SK-N-SH (cell line): ENCODE results near the gene CEP44. TPM values are rescaled to one million over a fixed set of nuclear protein-coding genes. Genes with fewer than 3 reads are reported as not detected.

Source experiments
- CTCF ChIA-PET: fragments of 300-600, 350-600 bp; formaldehyde crosslinking; extraction: SDS; loops from one replicate; lab custom pipeline; 2021; lab: Yijun Ruan, JAX
- POLR2A ChIA-PET: fragments of 350-600 bp; sonication (Branson Sonifier 250); formaldehyde crosslinking; extraction: SDS; loops from one replicate; lab custom pipeline; 2020; ENCODE audit warnings: antibody characterized with exemption, inconsistent platforms; lab: Yijun Ruan, JAX
- DNase-seq: peaks from one replicate; pipeline ENCODE4 v3.0.0; 2012
- H2AFZ ChIP-seq: fragments of 200-600 bp; sonication (generic); 2 replicates; pipeline ENCODE4 v1.8.1; 2016; ENCODE audit warnings: antibody characterized with exemption, mild to moderate bottlenecking, low read depth
- H3F3A ChIP-seq: fragments of 200-600 bp; sonication (generic); replicated peaks from 2 replicates; pipeline ENCODE3; 2016; ENCODE audit warnings: antibody characterized with exemption, mild to moderate bottlenecking; ENCODE audit not compliant: insufficient read depth
- H3K27ac ChIP-seq, 2 experiments: fragments of 200-500 bp in 1 of 2; fragments of 200-600 bp in 1 of 2; sonication (Bioruptor generic) in 1 of 2; sonication (generic), shearing (Covaris generic) in 1 of 2; 2 replicates each; pipeline versions ENCODE4 v1.5.1 to v1.6.1; 2014 to 2016; ENCODE audit warnings: low read depth in 2 of 2, inconsistent platforms in 1 of 2, low read length in 1 of 2, mild to moderate bottlenecking in 1 of 2, mixed read lengths in 1 of 2
- H3K27me3 ChIP-seq: fragments of 200-600 bp; sonication (generic), shearing (Covaris generic); 2 replicates; pipeline ENCODE4 v1.6.1; 2016; ENCODE audit warnings: mixed run types; ENCODE audit not compliant: insufficient read depth
- H3K36me3 ChIP-seq, 2 experiments: fragments of 200-500 bp in 1 of 2; fragments of 200-600 bp in 1 of 2; sonication (Bioruptor generic) in 1 of 2; sonication (generic) in 1 of 2; replicated peaks in 1 of 2; 2 replicates each; pipeline versions ENCODE3 to v1.5.1; 2014 to 2016; ENCODE audit warnings: low read length in 1 of 2, mild to moderate bottlenecking in 1 of 2; ENCODE audit not compliant: insufficient read depth in 2 of 2, control insufficient read depth in 1 of 2
- H3K4me1 ChIP-seq, 2 experiments: fragments of 200-500 bp in 1 of 2; fragments of 200-600 bp in 1 of 2; sonication (Bioruptor generic) in 1 of 2; sonication (generic), shearing (Covaris generic) in 1 of 2; 2 replicates each; pipeline versions ENCODE4 v1.5.1 to v1.6.1; 2014 to 2016; ENCODE audit warnings: low read depth in 1 of 2, low read length in 1 of 2, mixed run types in 1 of 2; ENCODE audit not compliant: insufficient read depth in 2 of 2, control insufficient read depth in 1 of 2
- H3K4me2 ChIP-seq: fragments of 200-600 bp; sonication (generic), shearing (Covaris generic); 2 replicates; pipeline ENCODE4 v1.6.1; 2017; ENCODE audit warnings: mixed run types
- H3K4me3 ChIP-seq, 2 experiments: fragments of 200-500 bp in 1 of 2; fragments of 200-600 bp in 1 of 2; sonication (Bioruptor generic) in 1 of 2; sonication (generic), shearing (Covaris generic) in 1 of 2; 2 replicates each; pipeline versions ENCODE4 v1.5.1 to v1.8.1; 2014 to 2016; ENCODE audit warnings: low read depth in 2 of 2, inconsistent platforms in 1 of 2, low read length in 1 of 2, mild to moderate bottlenecking in 1 of 2, mixed read lengths in 1 of 2, moderate library complexity in 1 of 2
- H3K79me2 ChIP-seq: fragments of 200-600 bp; sonication (generic); 2 replicates; pipeline ENCODE4 v1.8.1; 2017; ENCODE audit warnings: mild to moderate bottlenecking; ENCODE audit not compliant: insufficient read depth
- H3K9ac ChIP-seq: fragments of 200-600 bp; sonication (generic); 2 replicates; pipeline ENCODE4 v1.6.1; 2017; ENCODE audit warnings: mixed run types
- H3K9me2 ChIP-seq: fragments of 200-600 bp; sonication (generic); 2 replicates; pipeline ENCODE4 v1.6.1; 2017; ENCODE audit warnings: mixed run types
- H3K9me3 ChIP-seq: fragments of 200-600 bp; sonication (generic); 2 replicates; pipeline ENCODE4 v1.6.1; 2017; ENCODE audit warnings: mixed run types, mild to moderate bottlenecking, moderate library complexity
- H4K20me1 ChIP-seq: fragments of 200-600 bp; sonication (generic); 2 replicates; pipeline ENCODE4 v1.6.1; 2017; ENCODE audit warnings: mild to moderate bottlenecking, mixed run types; ENCODE audit not compliant: insufficient read depth
- CHD2 ChIP-seq: fragments of 150-350 bp; IDR thresholded peaks from 2 replicates; pipeline ENCODE4 v1.6.1; 2018; ENCODE audit warnings: low read length; ENCODE audit not compliant: partially characterized antibody
- EP300 ChIP-seq, 2 experiments: IDR thresholded peaks; 2 replicates each; pipeline versions ENCODE4 v1.4.0 to v1.6.1; 2012; ENCODE audit warnings: borderline replicate concordance in 1 of 2, low read depth in 1 of 2, low read length in 1 of 2
- EZH2phosphoT487 ChIP-seq: fragments of 200-600 bp; sonication (generic); IDR thresholded peaks from 2 replicates; pipeline ENCODE4 v1.6.1; 2017; ENCODE audit warnings: low read depth, mixed run types, mild to moderate bottlenecking, antibody characterized with exemption, moderate library complexity, borderline replicate concordance
- FOSL2 ChIP-seq: IDR thresholded peaks from 2 replicates; pipeline ENCODE4 v1.4.0; 2012; ENCODE audit warnings: low read depth, mild to moderate bottlenecking, moderate library complexity, borderline replicate concordance
- MEF2A ChIP-seq: IDR thresholded peaks from 2 replicates; pipeline ENCODE4 v1.4.0; 2012; ENCODE audit warnings: low read depth, borderline replicate concordance
- MXI1 ChIP-seq: IDR thresholded peaks from 2 replicates; pipeline ENCODE4 v1.6.1; 2012; ENCODE audit warnings: mild to moderate bottlenecking, low read depth, low read length, improper control_type of control experiment
- NFIC ChIP-seq: IDR thresholded peaks from 2 replicates; pipeline ENCODE4 v1.4.0; 2012; ENCODE audit warnings: borderline replicate concordance
- POLR2AphosphoS5 ChIP-seq: IDR thresholded peaks from 2 replicates; pipeline ENCODE4 v1.6.1; 2012; ENCODE audit warnings: low read depth, low read length
- RFX5 ChIP-seq: IDR thresholded peaks from 2 replicates; pipeline ENCODE4 v1.6.1; 2012; ENCODE audit warnings: mild to moderate bottlenecking, improper control_type of control experiment, low read length
- SMC3 ChIP-seq: IDR thresholded peaks from 2 replicates; pipeline ENCODE4 v1.6.1; 2012; ENCODE audit warnings: low read depth, low read length, improper control_type of control experiment
- TAF1 ChIP-seq: IDR thresholded peaks from 2 replicates; pipeline ENCODE4 v1.6.1; 2012; ENCODE audit warnings: low read depth, mild to moderate bottlenecking, low read length, moderate library complexity, borderline replicate concordance
- TCF12 ChIP-seq: IDR thresholded peaks from 2 replicates; pipeline ENCODE4 v1.4.0; 2012
- YY1 ChIP-seq: IDR thresholded peaks from 2 replicates; pipeline ENCODE4 v1.4.0; 2012; ENCODE audit warnings: low read depth, mild to moderate bottlenecking
- WGBS: methylation state at CpG from one replicate; pipeline ENCODE4 v1.1.6; 2017; ENCODE audit warnings: low lambda C conversion rate; 5-methylcytosine and 5-hydroxymethylcytosine counted together
- polyA plus RNA-seq, 3 experiments: library from polyadenylated mRNA; depleted of rRNA; stranded (reverse); fragments of >200 nt; gene quantifications; 2 replicates each; pipeline ENCODE4 v1.2.3, GENCODE V29; 2012
- TF ChIP-seq, protein P1 (sequence below): IDR thresholded peaks from 2 replicates; pipeline ENCODE4 v1.6.1; 2012; ENCODE audit warnings: mild to moderate bottlenecking, low read depth, low read length, moderate library complexity
- TF ChIP-seq, protein P2 (sequence below): IDR thresholded peaks from 2 replicates; pipeline ENCODE4 v1.4.0; 2012; ENCODE audit warnings: low read depth, borderline replicate concordance
- TF ChIP-seq, protein P3 (sequence below): IDR thresholded peaks from 2 replicates; pipeline ENCODE4; 2012
- TF ChIP-seq, protein P4 (sequence below): fragments of 150-350 bp; IDR thresholded peaks from 2 replicates; pipeline ENCODE4 v1.6.1; 2017; ENCODE audit warnings: antibody characterized with exemption, low read length, low read depth, borderline replicate concordance
- TF ChIP-seq, protein P5 (sequence below): IDR thresholded peaks from 2 replicates; pipeline ENCODE4 v1.4.0; 2012; ENCODE audit warnings: low read depth, borderline replicate concordance

Gene CEP44
- polyA plus RNA-seq, 1 of the 3 experiments (the other 2 are of a cell fraction): 3.8 TPM

DNA sequence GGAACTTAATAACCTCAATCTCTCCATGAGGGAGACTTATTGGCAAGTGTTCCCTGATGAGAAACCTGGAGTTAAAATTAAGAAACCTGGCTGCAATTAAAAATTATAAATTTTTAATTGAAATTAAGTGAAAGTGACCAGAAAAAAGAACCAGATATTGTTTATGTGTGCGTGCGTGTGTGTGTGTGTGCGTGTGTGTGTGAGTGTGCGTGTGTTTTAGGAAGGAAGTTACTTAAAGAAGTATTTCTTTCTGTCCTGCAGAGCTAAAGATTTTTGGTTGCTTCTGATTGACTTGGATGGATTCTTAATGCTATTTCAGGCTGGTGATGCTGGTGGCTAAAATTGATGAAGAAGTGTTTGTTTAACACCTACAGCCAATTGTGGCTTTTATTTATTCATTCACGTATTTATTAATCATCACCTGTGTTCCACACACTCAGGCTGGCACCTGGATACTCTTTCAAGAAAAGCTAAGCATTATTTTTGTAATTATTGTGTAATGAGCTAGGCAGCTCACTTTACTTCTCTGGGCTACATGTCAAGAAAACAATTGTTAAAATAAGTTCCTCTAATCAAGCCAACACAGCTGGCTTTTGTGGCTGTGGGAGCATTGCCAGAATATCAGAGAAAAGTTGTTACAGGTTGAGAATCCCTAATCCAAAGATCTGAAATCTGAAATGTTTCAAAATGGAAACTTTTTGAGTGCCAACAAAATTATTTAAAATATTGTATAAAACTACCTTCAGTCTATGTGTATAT, 68.5 kb downstream of the CEP44 start:
- Histone ChIP-seq H3K36me3 (no peaks in the 10 kb centered on the region), H3F3A (no peaks in the 10 kb centered on the region), H3K4me2 (no peak overlapping the region), H3K9ac (no peak overlapping the region), H3K27ac (no peak overlapping the region), H3K9me2 (no peaks in the 10 kb centered on the region)
- DNase-seq: no peak
- WGBS: 86% methylated on average over 5 of the region's 5 CpGs
- TF ChIP-seq TAF1 (no peak), MXI1 (no peak), CHD2 (no peak), EP300 (IDR thresholded peaks at IDR 0.05; ENCODE audit: borderline replicate concordance in 1 of 2, low read depth in 1 of 2, low read length in 1 of 2) (no peak), FOSL2 (no peak), YY1 (no peak), RFX5 (no peak), TCF12 (no peak), SMC3 (no peak), NFIC (no peak), MEF2A (no peak), EZH2phosphoT487 (no peak), POLR2AphosphoS5 (no peak)
- TF ChIP-seq, protein P1, sequence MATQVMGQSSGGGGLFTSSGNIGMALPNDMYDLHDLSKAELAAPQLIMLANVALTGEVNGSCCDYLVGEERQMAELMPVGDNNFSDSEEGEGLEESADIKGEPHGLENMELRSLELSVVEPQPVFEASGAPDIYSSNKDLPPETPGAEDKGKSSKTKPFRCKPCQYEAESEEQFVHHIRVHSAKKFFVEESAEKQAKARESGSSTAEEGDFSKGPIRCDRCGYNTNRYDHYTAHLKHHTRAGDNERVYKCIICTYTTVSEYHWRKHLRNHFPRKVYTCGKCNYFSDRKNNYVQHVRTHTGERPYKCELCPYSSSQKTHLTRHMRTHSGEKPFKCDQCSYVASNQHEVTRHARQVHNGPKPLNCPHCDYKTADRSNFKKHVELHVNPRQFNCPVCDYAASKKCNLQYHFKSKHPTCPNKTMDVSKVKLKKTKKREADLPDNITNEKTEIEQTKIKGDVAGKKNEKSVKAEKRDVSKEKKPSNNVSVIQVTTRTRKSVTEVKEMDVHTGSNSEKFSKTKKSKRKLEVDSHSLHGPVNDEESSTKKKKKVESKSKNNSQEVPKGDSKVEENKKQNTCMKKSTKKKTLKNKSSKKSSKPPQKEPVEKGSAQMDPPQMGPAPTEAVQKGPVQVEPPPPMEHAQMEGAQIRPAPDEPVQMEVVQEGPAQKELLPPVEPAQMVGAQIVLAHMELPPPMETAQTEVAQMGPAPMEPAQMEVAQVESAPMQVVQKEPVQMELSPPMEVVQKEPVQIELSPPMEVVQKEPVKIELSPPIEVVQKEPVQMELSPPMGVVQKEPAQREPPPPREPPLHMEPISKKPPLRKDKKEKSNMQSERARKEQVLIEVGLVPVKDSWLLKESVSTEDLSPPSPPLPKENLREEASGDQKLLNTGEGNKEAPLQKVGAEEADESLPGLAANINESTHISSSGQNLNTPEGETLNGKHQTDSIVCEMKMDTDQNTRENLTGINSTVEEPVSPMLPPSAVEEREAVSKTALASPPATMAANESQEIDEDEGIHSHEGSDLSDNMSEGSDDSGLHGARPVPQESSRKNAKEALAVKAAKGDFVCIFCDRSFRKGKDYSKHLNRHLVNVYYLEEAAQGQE: no peak
- TF ChIP-seq, protein P2, sequence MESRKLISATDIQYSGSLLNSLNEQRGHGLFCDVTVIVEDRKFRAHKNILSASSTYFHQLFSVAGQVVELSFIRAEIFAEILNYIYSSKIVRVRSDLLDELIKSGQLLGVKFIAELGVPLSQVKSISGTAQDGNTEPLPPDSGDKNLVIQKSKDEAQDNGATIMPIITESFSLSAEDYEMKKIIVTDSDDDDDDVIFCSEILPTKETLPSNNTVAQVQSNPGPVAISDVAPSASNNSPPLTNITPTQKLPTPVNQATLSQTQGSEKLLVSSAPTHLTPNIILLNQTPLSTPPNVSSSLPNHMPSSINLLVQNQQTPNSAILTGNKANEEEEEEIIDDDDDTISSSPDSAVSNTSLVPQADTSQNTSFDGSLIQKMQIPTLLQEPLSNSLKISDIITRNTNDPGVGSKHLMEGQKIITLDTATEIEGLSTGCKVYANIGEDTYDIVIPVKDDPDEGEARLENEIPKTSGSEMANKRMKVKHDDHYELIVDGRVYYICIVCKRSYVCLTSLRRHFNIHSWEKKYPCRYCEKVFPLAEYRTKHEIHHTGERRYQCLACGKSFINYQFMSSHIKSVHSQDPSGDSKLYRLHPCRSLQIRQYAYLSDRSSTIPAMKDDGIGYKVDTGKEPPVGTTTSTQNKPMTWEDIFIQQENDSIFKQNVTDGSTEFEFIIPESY: no peak
- TF ChIP-seq, protein P3, sequence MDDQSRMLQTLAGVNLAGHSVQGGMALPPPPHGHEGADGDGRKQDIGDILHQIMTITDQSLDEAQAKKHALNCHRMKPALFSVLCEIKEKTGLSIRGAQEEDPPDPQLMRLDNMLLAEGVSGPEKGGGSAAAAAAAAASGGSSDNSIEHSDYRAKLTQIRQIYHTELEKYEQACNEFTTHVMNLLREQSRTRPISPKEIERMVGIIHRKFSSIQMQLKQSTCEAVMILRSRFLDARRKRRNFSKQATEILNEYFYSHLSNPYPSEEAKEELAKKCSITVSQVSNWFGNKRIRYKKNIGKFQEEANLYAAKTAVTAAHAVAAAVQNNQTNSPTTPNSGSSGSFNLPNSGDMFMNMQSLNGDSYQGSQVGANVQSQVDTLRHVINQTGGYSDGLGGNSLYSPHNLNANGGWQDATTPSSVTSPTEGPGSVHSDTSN: no peak
- TF ChIP-seq, protein P4, sequence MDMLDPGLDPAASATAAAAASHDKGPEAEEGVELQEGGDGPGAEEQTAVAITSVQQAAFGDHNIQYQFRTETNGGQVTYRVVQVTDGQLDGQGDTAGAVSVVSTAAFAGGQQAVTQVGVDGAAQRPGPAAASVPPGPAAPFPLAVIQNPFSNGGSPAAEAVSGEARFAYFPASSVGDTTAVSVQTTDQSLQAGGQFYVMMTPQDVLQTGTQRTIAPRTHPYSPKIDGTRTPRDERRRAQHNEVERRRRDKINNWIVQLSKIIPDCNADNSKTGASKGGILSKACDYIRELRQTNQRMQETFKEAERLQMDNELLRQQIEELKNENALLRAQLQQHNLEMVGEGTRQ: no peak
- TF ChIP-seq, protein P5, sequence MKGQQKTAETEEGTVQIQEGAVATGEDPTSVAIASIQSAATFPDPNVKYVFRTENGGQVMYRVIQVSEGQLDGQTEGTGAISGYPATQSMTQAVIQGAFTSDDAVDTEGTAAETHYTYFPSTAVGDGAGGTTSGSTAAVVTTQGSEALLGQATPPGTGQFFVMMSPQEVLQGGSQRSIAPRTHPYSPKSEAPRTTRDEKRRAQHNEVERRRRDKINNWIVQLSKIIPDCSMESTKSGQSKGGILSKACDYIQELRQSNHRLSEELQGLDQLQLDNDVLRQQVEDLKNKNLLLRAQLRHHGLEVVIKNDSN: no peak
- TF ChIP-seq, all 33 proteins: peak for 0
- Histone ChIP-seq H3K9me3 (no peaks in the 10 kb centered on the region), H3K4me3 (no peak overlapping the region), H3K79me2 (no peaks in the 10 kb centered on the region), H4K20me1 (no peaks in the 10 kb centered on the region), H2AFZ (no peak overlapping the region), H3K27me3 (no peaks in the 10 kb centered on the region; the same call in 1 of the 2 replicates), H3K4me1 (peaks cover 0 to 10% of the 10 kb centered on the region in 2 experiments; a peak in 2 of 4 replicates)
- ChIA-PET CTCF (interaction anchor here (1.4 to 2.2 kb wide), 3 partner anchors 10 to 362 kb away, joined by 3 to 8 read pairs (median 7); no protein-coding TSS in a partner anchor), POLR2A (no interaction called here)
